ENCODE measurements around the gene CLK2. TPM values are rescaled to one million over a fixed set of nuclear protein-coding genes. Genes with fewer than 3 reads are reported as not detected.
A peak's percentile ranks its signal among the peaks of the same experiment; 100 is the strongest.

Gene CLK2
- total RNA-seq, 2 donors from 2014 or later, result 9.8 to 16.4 TPM

- DNase-seq (ENCODE audit: low spot score), result peak; percentile 100
- Histone ChIP-seq H3K36me3 (peaks cover 6% of the 10 kb centered on the region), H3K4me3 (peak within 1 kb of the TSS; percentile 66 to 67), H3K27me3 (no peaks in the 10 kb centered on the region), H3K27ac (peak within 1 kb of the TSS; percentile 87 to 93), H3K9me3 (no peaks in the 10 kb centered on the region), H3K4me1 (peaks cover 0 to 26% of the 10 kb centered on the region in 2 donors)
- no peak for TF ChIP-seq CTCF (IDR thresholded peaks at IDR 0.05)
Measured at GRCh38 chr1:155308493-155309422, 35.5 kb upstream of the CLK2 start, which contains the start of gene FDPS. TSS of gene FDPS (plus strand) at chr1:155308866. CDS start at chr1:155309790, 924 bp downstream.

- no peaks in the 10 kb centered on the region for H3K9me3 ChIP-seq
- TF ChIP-seq CTCF (IDR thresholded peaks at IDR 0.05), result peak in 1 of 2 donors; percentile 42
- H3K36me3 ChIP-seq, result no peaks in the 10 kb centered on the region
- H3K27me3 ChIP-seq, result no peaks in the 10 kb centered on the region
- H3K4me1 ChIP-seq, result peaks cover 0 to 26% of the 10 kb centered on the region in 2 donors
- H3K27ac ChIP-seq, result peak overlapping the region in 1 of 2 donors; percentile 87
- no peak overlapping the region for H3K4me3 ChIP-seq
- no peak for DNase-seq (ENCODE audit: low spot score)
Measured at GRCh38 chr1:155307247-155307740, 34.0 kb upstream of the CLK2 start.

GRCh38 chr1:155305881-155306391 is 32.6 kb upstream of the CLK2 start:
- no peak overlapping the region for H3K4me3 ChIP-seq
- TF ChIP-seq CTCF (IDR thresholded peaks at IDR 0.05), result no peak
- no peaks in the 10 kb centered on the region for H3K9me3 ChIP-seq
- peaks cover 0 to 26% of the 10 kb centered on the region in 2 donors for H3K4me1 ChIP-seq
- no peaks in the 10 kb centered on the region for H3K36me3 ChIP-seq
- no peak for DNase-seq (ENCODE audit: low spot score)
- no peak overlapping the region for H3K27ac ChIP-seq
- H3K27me3 ChIP-seq, result no peaks in the 10 kb centered on the region

GRCh38 chr1:155304558-155305063 is 31.3 kb upstream of the CLK2 start:
- Histone ChIP-seq H3K4me3 (no peak overlapping the region), H3K9me3 (no peaks in the 10 kb centered on the region), H3K27ac (no peak overlapping the region), H3K36me3 (no peaks in the 10 kb centered on the region), H3K4me1 (peaks cover 0 to 14% of the 10 kb centered on the region in 2 donors), H3K27me3 (no peaks in the 10 kb centered on the region)
- TF ChIP-seq CTCF (IDR thresholded peaks at IDR 0.05), result no peak
- DNase-seq (ENCODE audit: low spot score), result no peak

- Histone ChIP-seq H3K4me3 (no peak within 1 kb of the TSS), H3K36me3 (no peaks in the 10 kb centered on the region), H3K9me3 (no peaks in the 10 kb centered on the region), H3K27ac (no peak within 1 kb of the TSS), H3K27me3 (no peaks in the 10 kb centered on the region), H3K4me1 (no peaks in the 10 kb centered on the region)
- TF ChIP-seq CTCF (IDR thresholded peaks at IDR 0.05), result no peak
- no peak for DNase-seq (ENCODE audit: low spot score)
Measured at GRCh38 chr1:155301342-155301841, 28.1 kb upstream of the CLK2 start, which contains the start of gene PKLR. TSS of gene PKLR (minus strand) at chr1:155301438. CDS start at chr1:155301395, 43 bp downstream.
